GM10248 (cell line): ENCODE data around the gene MPP2.
"Not testable (repeated sequence)": the region's sequence is repeated elsewhere in the genome, so short reads cannot be mapped to it uniquely, and the experiment has no call there.

Experiments used
- CTCF ChIA-PET: fragments of 300-600 bp; sonication (Branson Sonifier 250); formaldehyde crosslinking; extraction: SDS; loops from one replicate; lab custom pipeline; 2021; ENCODE audit warnings: antibody characterized with exemption; lab: Yijun Ruan, JAX
- POLR2A ChIA-PET: fragments of 350-650 bp; sonication (Branson Sonifier 250); formaldehyde crosslinking; extraction: SDS; loops from one replicate; lab custom pipeline; 2020; ENCODE audit warnings: antibody characterized with exemption; lab: Yijun Ruan, JAX
- DNase-seq: peaks from one replicate; pipeline ENCODE4 v3.0.0; 2012; ENCODE audit errors: extremely low spot score
- TF ChIP-seq, protein P1 (sequence below): IDR thresholded peaks from 2 replicates; pipeline ENCODE4 v1.5.1; 2012; ENCODE audit warnings: mild to moderate bottlenecking, low read depth; ENCODE audit errors: extremely low read depth, missing control alignments, control extremely low read depth

The MPP2 gene

DNA sequence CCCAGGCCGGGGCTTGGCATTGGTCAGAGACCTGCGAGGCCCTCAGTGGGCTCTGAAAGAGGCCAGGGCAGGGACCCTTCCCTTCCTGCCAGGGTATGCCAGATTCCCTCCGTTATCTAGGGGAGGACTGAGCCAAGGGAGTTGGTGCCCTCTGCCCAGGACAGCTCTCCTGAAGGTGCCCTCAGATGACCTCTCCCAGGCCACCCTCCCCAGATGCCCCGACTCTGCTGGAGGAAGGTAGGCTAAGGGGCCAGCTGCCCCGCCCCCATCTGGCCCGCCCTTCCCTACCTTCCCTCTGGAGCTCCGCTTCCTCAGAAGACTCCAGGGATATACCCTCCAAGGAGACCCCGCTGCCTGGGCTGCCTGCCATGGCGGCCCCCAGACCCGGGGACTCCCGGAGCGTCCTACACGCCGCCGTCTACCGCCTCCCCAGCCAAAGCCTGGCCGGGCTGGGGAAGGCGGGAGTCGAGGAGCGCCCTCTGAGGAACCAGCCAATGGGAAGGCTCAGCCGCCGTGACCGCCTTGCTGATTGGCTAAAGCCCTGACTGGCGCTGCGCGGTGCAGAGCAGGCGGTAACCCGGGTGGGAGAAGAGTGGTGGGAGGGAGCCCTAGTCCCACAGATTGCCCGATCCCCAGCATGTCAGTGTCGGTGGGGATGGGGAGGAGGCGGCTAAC is 7.0 kb downstream of the MPP2 start:
- TF ChIP-seq, protein P1, sequence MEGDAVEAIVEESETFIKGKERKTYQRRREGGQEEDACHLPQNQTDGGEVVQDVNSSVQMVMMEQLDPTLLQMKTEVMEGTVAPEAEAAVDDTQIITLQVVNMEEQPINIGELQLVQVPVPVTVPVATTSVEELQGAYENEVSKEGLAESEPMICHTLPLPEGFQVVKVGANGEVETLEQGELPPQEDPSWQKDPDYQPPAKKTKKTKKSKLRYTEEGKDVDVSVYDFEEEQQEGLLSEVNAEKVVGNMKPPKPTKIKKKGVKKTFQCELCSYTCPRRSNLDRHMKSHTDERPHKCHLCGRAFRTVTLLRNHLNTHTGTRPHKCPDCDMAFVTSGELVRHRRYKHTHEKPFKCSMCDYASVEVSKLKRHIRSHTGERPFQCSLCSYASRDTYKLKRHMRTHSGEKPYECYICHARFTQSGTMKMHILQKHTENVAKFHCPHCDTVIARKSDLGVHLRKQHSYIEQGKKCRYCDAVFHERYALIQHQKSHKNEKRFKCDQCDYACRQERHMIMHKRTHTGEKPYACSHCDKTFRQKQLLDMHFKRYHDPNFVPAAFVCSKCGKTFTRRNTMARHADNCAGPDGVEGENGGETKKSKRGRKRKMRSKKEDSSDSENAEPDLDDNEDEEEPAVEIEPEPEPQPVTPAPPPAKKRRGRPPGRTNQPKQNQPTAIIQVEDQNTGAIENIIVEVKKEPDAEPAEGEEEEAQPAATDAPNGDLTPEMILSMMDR: no peak
- POLR2A ChIA-PET: interaction anchor here (0.6 kb wide), 1 partner anchor 92 kb away, joined by 4 read pairs; no protein-coding TSS in a partner anchor

DNA sequence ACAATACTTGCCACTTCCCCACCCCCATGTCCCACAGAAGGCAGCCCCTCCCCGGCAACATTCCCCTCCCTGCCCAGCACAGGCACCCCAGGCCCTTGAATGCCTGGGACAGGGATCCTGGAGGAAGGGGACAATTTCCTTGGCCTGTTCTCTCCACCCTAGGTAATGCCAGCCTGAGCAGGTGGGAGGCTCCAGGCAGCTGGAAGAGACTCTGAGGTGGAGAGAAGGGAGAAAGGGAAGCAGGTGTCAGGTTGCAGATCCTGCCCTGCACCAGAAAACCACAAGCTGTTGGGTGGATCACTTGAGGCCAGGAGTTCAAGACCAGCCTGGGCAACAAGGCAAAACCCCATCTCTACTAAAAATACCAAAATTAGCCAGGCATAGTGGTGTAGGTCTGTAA is 8.9 kb downstream of the MPP2 start:
- TF ChIP-seq, protein P1: no peak
- POLR2A ChIA-PET: no interaction called here
- CTCF ChIA-PET: interaction anchor here (1.1 to 5.4 kb wide), 4 partner anchors 12 to 52 kb away, joined by 3 to 34 read pairs (median 10); no protein-coding TSS in a partner anchor
- no peak for DNase-seq

More for the DNA sequence above, 7.0 kb downstream of the MPP2 start:
- peak; percentile 88 for DNase-seq
- CTCF ChIA-PET: interaction anchor here (2.2 to 5.4 kb wide), 3 partner anchors 10 to 22 kb away, joined by 7 to 34 read pairs (median 14); no protein-coding TSS in a partner anchor

DNA sequence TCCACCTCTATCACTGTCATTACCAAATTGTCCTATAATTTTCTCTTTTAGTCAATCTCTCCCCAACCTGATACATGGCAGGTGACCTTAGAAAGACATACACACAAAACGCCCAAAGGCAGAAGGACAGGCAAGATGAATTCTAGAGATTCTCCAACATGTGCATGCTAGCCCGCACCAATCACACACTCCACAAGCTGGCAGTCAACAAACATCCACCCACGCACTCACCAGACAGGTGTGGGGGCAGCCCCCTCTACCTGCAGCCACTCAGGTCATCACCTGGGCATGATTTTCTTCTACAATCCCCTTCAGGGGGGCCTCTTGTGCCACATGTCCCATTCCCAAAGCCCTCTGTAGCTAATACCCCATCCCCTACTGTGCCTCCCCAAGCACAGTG is 9.5 kb downstream of the MPP2 start:
- CTCF ChIA-PET: interaction anchor here (1.3 to 5.4 kb wide), 3 partner anchors 12 to 20 kb away, joined by 6 to 34 read pairs (median 7); no protein-coding TSS in a partner anchor

DNA sequence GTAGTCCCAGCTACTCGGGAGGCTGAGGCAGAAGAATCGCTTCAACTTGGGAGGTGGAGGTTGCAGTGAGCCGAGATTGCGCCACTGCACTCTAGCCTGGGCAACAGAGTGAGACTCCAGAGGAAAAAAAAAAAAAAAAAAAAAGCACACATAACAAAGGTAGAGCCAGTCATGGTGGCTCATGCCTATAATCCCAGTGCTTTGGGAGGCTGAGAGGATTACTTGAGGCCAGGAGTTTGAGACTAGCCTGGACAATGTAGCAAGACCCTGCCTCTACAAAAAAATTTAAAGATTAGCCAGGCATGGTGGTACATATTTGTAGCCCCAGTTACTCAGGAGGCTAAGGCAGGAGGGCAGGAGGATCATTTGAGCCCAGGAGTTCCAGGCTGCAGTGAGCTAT is 12.8 kb downstream of the MPP2 start:
- POLR2A ChIA-PET, DNase-seq: not testable (repeated sequence)
- CTCF ChIA-PET: interaction anchor here (1.0 to 1.4 kb wide), 3 partner anchors 16 to 48 kb away, joined by 3 to 9 read pairs (median 5); partner anchors contain the start of gene CD300LG

More for the DNA sequence above, 9.5 kb downstream of the MPP2 start:
- TF ChIP-seq, protein P1: no peak
- POLR2A ChIA-PET: no interaction called here
- no peak for DNase-seq

DNA sequence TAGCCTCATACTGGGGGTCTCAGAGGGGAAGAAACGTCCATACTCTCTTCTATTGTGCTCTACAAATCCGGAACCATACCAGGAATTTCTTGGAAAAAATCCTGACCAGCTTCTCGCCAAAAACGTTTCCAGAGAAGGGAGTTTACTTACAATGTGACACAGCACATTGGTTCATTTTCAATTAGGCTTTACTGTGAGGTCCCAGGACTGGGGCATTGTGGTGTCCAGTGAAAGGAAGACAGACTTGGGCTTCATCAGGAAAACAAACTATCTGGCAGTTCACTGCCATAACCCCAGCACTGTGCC is 14.7 kb downstream of the MPP2 start:
- ChIA-PET CTCF (interaction anchor here (3.7 to 4.6 kb wide), 2 partner anchors 14 to 17 kb away, joined by 17 to 38 read pairs; no protein-coding TSS in a partner anchor), POLR2A (no interaction called here)
- TF ChIP-seq, protein P1: no peak
- DNase-seq: no peak

DNA sequence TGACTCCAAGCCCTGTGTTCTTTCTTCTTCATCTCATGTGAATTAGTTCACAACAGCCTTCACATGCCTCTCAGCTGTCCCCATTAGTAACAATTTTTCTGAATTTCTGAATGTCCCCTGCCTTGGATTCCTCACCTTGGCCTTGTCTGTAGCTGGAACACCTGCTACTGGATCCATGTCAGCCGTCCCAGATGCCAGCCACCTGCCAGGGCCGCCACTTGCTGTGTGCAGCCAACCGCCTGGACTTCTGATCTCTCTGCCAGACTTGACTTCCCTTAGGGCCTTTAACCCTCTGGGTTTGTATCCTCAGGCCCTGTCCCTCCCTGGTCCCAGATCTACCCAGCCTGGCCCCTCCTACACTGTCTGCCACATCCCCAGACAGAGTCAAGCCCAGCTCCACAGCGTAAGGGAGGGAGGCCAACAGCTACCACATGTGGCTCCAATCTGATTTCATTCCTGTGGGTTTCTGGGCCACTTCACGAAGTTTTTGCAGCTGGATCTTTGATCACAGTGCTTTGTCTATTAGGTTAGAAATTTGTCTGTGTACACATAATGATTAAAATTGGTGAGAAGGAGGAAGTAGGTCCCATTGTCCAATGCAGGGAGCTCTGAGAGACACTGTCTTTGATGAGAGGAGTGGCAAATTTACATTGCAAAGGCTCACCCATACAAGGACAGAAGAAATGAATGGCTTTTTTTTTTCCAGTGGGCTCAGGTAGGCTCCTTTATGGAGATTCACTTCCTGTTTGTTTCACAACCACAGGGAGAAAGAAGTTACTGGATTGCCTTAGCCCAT is 15.3 kb downstream of the MPP2 start:
- no peak for DNase-seq
- TF ChIP-seq, protein P1: no peak
- CTCF ChIA-PET: interaction anchor here (0.9 to 4.6 kb wide), 3 partner anchors 13 to 19 kb away, joined by 3 to 38 read pairs (median 17); no protein-coding TSS in a partner anchor
- POLR2A ChIA-PET: no interaction called here

DNA sequence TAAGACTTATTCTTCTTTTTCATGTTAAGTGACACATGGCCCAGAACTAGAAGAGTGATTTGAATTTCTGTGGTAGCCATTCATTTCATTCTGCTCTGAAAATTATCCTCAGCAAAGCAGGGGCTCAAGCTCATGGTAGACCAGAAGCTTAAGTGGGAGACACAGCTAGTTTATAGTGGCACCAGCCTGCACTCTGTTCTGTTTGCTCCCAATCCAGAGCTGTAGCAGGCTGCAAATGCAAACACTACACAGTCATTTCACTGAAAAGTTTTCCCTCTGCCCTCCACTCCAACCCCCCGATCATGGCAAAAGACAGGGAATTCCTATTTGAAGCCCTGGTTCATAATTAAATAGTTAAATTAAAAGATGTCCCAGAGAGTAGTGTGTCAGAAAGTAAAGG is 17.1 kb downstream of the MPP2 start:
- ChIA-PET POLR2A (no interaction called here), CTCF (interaction anchor here (1.3 to 4.6 kb wide), 3 partner anchors 11 to 73 kb away, joined by 3 to 38 read pairs (median 17); no protein-coding TSS in a partner anchor)
- TF ChIP-seq, protein P1: no peak
- DNase-seq: no peak
